Activated T-cell treated with anti-CD3 and anti-CD28 coated beads, Interleukin-2, amount 50 U/mL, for 48 hours (primary cell): ENCODE results near the gene APOL6.
A peak's percentile ranks its signal among the peaks of the same experiment; 100 is the strongest.
"Not testable (repeated sequence)": the region's sequence is repeated elsewhere in the genome, so short reads cannot be mapped to it uniquely, and the experiment has no call there.

Experiments used
- DNase-seq, 2 experiments: peaks; one replicate each; pipeline ENCODE4 v3.0.0-alpha.2; 2020

APOL6 gene

DNA sequence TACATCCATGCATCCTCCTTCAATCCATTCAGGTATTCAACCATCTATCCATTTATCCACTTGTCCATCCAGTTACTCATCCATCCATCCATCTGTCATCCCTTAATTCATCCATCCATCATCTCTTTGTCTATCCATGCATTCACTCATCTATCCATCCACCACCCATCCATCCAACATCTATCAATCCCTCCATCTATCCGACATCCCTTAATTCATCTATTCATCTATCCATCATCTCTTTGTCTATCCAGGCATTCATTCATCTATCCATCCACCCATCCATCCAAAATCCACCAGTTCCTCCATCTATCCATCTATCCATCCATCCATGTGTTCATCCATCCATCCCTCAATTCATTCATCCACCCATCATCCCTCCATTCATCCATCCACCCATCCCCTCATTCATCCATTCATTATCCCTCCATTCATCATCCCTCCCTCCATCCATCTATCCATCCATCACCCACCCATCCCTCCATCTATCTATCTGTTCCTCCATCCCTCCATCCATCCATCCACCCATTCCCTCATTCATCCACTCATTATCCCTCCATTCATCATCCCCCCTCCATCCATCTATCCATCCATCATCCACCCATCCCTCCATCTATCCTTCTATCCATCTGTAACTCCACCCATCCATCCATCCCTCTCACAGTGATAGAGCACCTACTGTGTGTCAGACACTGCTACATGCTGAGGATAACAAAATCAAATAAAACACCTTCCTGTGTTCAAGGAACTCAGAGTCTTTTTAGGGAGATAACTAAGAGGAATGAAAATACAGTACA lies 29.6 kb upstream of the APOL6 start:
- no peak for DNase-seq

DNA sequence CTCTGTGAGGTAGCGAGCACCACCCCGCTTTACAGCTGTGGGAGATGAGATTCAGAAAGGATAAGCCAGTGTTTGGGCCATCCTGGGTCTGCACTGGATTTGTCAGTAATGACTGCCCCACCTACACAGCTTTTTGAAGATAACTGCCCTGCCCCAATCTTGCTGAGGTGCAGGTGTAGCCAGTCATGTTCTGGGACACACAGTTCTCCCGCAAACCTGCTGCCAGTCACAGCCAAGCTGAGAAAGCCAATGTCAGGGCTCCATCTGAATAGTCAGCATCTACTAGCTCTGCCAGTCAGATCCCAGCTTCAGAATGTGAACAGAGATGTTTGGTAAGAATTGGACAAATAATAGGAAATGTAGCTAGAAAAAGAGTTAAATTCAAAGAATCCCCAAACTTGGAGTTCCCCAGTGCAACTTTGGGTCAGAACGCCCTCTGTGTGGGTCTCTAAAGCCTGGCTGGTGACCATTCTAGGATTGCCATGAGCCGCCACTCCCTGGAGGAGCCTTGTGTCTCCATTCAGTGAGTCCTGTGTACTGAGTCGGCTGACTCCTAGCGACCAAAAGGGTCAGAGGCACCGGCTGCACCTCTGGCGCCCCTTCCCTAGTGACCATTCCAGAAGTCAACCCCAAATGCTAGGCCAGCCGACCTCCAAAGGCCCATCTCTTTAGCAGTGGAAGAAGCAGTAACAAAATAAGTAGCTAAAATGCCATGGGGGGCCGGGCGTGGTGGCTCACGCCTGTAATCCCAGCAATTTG lies 28.7 kb upstream of the APOL6 start:
- no peak for DNase-seq

DNA sequence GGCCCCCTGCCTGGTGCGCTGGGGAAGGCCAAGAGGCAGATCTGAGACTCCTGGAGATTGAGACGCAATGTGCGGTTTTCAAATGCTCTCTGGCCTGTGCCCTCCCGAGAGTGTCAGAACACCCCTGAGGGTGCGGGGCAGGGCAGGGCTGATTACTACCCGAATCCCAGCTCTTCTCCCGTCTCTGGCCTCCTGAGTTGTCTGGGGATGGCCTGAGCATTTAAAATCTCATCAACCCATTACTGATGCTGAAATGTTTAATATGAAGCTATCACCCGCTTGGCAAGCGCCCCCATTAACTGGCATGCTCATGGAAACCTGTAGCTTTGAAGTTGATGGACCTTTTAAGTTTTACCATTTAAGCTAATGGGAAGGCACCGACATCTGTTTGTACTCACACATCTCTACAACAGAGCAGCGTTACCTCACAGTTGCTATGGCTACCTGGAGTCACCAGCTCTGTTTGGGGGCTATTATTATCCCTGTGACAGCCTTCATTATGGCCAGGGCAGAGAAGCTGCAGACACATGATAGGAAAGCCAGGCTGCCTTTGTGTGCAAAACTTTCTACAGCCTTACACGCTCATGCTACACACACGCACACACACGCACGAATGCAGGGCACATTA lies 27.5 kb upstream of the APOL6 start:
- no peak for DNase-seq

DNA sequence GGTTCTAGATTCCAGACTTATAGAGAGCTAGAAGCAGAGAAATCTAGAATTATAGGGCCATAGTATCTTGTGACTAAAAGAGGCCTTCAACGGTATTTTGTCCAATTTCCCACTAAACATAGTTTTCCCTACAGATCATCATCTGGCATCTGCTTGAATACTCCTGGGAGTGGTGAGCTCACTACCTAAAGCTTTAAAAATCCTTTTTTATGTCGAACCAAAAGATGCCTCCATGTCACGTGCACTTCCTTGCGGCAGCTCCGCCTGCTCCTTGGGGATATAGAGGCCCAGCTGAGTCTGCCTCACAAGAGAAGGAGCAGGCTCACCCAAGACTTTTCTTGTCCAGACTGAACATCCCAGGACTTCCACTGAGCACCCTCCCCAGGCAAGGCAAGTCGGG lies 26.8 kb upstream of the APOL6 start:
- no peak for DNase-seq

DNA sequence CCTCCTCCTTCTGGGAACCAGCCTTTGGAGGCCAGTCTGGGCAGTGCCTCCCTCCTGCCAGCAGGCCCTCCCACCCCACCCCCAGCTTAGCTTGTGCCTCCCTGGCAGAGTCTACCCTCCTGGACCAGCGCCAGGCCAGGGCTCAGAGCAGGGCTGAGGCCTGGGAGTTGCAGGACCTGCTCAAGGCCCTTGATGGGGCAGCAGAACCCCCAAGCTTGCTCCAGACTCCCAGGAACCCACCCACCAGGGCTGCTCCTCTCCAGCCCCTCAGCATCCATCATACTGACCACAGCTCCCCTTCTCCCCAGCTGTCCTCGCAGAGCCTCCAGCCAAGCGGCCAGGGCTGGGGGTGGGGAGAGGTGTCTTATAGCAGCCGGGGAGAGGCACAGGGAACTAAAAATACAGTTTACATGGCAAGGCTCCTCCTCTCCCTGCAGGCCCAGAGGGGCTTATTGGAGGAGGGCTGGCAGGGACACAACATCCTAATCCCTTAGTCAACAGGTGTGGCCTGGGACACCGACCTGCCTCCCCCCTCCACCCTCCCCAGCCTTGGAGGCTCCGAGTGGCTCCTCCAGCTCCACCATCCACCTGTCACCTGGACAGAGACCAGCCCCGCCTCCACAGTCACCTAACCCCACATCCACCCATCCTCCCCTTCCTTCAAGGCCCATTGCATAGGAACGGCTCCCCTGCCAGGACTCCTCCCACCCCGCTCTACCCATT lies 25.9 kb upstream of the APOL6 start:
- DNase-seq = no peak

DNA sequence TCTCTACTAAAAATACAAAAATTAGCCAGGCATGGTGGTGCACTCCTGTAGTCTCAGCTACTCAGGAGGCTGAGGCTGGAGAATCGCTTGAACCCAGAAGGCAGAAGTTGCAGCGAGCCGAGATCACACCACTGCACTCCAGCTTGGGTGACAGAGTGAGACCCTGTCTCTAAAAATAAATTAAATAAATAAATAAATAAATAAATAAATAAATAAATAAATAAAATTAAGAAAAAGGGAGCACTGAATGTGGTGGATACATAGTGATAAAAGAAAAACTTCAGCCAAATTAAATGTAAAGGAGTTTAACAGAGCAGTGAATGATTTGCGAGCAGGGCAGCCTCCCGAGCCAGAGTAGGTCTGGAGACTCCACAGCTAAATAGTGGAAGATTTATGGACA lies 24.4 kb upstream of the APOL6 start:
- not testable (repeated sequence) for DNase-seq

DNA sequence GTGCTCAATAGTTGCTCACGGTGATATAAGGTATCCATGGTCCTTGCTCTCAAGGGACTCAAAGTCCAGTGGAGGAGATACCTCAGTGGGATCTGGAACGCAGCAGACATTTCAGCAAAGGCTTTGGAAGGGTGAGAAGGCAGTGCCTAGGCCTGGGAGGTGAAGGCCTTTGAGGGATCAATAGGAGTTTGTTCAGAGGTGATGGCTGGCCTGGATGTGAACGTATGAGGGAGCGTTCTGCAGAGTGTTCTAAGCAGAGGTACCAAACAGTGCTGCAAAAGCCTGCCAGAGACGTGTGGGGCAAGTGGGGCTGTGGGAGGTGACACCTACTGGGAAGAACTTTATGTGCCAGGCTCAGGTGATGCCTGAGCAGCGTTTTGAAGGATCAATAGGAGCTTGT lies 23.7 kb upstream of the APOL6 start:
- DNase-seq = no peak

DNA sequence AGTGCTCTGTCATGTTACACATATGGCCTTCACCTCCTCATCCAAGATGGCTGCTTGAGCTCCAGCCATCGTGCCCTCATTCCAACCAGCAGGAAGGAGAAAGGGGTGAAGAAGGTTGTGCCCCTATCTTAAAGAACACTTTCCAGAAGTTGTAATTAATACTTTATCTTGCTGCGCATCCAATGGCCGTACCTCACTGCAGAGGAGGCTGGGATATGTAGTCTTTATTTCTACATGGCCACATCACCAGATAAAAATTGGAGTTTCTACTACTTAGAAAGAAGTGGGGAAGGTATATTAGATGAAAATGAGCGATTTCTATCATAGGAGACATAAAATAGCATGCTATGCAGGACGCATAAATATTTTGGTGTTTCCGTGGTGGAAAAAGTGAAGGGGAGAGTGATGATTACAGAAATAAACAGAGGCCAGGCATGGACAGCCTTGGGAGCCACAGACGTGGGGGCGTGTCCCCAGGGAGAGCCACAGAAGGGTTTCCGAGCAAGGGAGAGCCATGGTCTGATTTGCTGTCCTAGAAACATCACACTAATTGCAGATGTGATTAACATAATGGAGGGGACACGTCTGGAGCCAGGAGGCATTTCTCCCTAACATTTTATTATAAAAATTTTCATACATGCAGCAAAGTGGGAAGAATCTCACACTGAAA lies 22.3 kb upstream of the APOL6 start:
- no peak for DNase-seq

DNA sequence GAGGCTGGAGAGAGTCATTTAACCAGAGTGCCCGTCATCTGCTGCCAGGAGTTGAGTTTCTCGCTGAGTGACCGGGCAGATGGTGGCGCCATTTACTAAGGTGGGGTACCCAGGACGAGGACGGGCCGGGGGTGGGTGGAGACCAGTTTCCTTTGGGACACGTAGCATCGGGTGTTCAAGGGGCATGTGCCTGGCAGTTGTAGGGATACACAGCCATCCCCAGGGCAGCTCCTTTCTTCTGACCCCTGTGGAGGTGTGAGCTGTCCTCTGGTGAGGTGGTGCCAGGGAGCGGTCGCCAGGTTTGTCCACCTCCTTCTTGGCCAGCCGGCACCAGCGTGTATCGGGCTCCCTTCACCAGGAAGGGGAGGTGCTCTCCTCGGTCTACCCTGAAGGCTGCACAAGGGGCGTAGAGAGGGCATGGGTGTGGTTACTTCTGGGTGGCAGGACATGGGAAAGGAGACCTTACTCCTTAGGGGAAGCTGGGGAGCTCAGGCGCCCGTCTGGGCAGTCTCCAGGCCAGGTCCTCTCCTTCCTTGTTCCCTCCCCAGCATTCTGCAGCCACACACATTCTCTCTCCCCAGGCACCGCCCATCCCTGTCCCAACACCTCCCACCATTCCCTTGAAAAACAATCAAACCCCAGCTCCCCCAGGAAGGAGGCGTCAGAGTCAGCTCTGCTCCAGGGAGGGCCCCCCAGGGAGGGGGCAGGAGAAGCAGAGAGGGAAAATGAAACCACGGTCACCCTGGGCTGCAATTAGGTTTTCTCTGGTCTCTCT lies 20.8 kb upstream of the APOL6 start:
- DNase-seq = peak; percentile 78 to 80

DNA sequence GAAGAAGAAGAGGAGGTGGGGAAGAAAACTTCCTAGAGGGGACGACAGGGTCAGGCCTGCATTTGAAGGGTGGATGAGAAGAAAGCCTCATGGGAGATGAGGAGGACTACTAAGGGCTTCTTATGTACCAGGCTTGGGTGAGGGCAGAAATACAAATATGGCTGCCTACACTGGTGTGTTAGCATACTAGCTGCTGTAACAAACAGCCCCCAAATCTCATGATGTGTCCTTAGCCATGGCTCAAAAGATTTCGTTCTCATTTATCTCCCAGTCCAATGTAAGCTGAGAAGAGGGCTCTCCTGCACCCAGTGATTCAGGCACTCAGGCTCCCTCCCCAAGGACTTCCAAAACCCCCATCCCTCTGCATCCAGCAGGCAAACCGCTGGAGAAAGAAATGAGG lies 19.5 kb upstream of the APOL6 start:
- DNase-seq = no peak

DNA sequence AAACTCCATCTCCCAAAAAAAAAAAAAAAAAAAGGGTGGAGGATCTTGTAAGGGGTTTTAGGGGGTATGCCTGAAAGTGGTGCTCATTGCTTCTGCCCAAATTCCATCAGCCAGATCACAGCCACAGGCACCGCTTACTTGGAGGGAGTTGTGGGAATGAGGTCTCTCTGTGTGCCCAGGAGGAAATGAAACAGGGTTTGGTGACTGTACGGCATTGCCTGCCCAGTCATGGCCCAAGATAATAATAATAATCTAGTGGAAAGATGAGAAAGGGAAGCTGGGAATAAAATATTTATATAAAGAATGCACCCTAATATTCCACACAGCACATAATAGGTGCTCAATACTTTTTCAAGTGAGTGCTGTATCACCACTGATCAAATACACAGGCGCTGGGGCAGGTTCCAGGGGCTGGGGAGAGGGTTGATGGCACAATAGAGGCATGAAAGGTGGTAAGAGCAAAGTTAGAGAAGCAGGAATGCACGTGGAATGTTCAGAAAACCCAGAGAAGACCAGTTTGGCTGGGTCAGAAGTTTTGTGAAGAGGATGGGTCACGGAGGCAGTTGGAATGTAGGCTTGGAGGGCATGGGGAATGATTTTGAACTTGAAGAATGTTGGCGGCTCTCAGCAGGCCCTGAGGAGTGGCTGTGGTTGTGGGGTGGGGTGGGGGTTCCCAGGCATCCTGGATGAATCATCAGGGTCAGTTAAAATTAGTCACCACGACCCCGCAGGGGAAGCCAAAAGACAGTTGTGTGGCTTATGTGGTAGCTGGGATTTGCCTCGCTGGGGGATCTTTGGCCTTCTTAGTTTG lies 18.6 kb upstream of the APOL6 start:
- DNase-seq = peak; percentile 74 to 77

DNA sequence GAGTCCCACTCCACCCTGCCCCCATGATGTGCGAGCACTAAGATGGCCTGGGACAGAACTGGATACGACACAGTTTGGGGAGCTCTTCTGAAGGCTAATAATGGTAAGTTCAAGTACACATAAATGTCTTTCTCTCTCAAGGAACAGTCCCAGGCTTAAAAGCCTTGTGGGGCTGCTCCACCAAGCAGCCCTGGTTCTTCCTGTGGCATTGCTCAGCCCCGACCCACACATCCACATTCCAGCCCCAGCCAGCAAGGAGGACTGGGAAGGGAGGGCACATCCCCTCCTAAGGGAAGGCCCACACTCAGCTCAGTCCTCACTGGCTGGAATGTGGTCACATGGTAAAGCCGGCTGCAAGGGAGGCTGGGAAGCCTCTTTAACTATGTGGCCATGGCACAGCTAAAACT lies 17.9 kb upstream of the APOL6 start:
- no peak for DNase-seq

DNA sequence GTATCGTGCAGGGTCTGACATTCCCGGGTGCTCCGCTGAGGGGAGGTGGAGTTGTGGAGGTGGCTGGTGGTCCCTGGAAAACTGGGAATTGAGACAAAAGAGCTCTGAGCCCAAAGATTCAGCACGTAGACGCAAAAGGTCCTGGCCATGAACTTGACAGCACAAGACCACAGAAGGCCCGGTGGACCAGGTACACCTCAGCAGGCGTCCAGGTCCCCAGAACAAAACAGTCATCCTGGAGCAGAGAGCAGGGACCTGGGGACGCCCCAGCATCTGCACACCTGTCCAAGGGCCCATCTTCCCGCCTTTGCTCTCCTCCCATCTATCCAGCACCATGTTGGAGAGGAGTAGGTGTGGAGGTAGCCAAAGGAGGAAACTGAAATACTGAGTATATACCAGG lies 17.4 kb upstream of the APOL6 start:
- no peak for DNase-seq

DNA sequence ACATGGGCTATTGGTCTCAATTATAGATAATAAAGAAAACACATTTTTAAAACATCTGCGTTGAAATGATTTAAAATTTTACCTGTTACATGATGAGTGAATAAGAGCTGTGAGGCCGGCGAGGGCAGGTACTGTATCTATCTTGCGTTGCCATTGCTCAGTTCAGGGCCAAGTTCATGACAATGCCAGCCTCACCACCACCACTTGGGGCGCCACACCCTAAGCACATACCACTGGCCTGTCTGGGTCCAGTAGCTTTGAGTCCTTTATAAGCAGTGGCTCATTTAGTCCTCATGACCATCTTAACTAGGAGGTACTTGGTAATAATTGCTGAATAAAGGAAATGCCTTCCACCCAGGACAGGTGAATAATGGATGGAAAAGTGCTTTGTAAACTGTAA lies 16.6 kb upstream of the APOL6 start:
- peak; percentile 58 to 61 for DNase-seq

DNA sequence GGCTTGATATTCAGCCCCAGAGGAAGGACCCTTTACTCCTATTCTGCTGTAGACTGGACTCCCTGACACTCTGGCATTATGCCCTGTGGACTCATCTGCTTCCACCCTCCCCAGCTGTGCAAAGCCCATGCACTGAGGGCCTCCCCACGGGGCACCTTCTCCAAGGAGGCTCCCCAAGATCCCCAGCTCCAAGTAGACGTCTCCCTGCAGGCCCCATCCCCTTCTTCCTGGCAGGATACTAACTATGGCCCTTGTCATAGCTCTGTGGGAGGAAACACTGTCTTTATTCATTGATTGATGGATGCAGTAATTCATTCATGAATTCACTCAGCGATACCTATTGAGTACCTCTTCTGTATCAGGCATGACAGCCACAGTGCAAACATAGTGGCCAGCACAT lies 15.3 kb upstream of the APOL6 start:
- no peak for DNase-seq

DNA sequence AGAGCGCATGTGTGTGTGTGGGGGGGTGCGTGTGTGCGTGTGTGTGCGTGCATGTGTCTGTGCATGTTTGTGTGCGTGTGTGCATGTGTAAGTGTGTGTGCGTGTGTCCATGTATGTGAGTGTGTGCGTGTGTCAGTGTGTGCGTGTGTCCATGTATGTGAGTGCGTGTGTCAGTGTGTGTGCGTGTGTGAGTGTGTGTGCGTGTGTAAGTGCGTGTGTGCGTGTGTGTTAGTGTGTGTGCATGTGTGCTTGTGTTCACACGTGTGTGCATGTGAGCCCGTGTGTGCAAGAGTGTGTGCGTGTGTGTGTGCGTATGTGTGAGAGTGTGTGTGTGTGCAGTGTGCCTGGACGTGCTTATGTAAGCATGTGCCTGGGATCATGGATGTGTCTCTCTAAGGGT lies 14.7 kb upstream of the APOL6 start:
- no peak for DNase-seq

DNA sequence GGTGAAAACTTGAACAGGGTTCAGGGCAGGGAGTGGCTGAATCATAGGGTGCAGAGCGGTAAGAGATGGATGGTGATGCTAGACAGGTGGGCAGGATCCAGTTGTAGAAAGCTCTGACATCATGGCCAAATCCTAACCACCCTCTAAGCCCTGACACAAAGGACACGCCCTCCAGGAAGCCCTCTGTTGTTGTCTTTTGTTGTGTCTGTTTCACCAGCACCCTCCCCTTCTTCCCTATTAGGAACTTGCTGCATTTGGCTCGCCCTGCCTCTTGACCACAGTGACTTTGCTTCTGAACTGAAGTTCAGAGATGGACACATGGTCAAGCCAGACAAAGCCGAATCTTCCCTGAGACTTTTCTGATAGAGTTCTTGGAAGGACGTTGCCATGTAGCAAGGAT lies 14.2 kb upstream of the APOL6 start:
- no peak for DNase-seq

DNA sequence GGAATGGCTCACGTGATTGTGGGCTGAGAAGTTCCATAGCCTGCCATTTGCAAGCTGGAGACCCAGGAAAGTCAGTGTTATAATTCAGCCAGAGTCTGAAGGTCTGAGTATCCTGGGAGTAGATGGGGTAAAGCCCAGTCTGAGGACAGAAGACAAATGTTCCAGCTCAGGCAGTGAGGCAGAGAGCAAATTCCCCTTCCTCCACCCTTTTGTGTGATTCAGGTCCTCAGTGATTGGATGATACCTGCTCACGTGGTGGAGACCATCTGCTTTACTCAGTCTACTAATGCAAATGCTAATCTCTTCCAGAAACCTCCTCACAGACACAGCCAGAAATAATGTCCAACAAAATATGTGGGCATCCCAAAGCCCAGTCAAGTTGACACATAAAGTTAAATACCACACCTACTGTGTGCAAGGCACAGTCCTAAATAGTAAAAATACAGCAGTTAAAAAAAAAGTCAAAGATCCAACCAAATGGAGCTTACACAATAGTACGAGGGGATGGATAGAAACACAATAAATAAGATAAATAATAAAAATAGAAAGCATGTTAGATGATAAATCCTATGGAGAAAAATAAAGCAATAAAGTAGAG lies 13.2 kb upstream of the APOL6 start:
- DNase-seq = no peak

DNA sequence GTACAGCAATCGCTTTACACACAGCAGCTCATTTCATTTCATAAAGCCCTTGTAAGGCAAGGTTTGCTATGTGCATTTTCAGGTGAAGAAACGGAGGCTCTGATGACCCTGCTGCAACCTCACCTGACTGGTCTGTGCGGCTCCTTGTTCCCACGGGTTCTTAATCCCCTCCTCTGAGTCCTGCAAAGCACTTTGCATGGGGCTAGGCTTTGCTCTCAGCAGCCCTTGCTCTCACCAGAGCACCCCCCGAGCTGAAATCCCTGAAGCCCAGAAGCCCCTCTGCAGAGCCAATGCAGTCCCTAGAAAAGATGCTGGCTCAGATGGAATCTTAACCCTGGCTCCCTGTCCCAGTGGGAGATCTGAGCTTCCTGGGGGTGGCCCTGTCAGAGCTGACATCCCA lies 11.0 kb upstream of the APOL6 start:
- no peak for DNase-seq

DNA sequence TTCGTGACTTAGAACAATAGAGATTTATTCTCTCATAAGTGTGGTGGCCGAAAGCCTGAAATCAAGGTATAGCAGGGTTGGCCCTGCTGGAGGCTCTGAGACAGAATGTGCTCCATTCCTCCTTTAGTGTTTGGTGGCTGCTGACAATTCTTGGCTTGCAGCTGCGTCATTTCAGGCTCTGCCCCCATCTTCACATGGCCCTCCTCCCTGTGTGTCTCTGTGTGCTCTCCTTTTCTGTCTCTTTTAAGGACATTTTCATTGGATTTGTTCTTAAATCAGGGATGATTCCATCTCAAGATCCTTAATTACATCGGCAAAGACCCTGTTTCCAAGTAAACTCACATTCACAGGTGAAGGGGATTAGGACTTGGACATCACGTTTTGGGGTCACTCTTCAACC lies 10.2 kb upstream of the APOL6 start:
- DNase-seq = no peak

DNA sequence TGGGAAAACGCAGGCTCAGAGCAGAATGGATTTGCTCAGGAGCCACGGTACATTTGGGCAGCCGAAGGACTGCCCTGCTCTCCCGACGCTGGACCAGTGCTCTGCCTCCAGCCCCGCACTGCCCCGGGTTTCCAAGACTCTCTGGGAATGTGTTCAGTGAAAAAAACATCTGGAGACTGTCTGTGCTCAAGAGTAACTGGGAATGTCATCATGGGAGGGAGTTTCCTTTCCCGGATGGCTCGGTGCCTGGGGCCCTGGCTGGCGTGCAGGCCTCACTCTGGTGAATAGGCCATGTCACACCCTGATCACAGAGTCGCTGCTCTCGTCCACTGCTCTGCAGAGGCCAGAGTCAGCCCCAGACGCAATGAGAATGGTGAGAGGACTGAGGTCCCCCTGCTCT lies 9.8 kb upstream of the APOL6 start:
- no peak for DNase-seq
